Activated CD8-positive, alpha-beta T cell treated with anti-CD3 and anti-CD28 coated beads for 36 hours (primary cell): ENCODE measurements around the gene FOXQ1. TPM values are rescaled to one million over a fixed set of nuclear protein-coding genes. Genes with fewer than 3 reads are reported as not detected.

ENCODE experiments used
- ATAC-seq: fragments of 200-7000 bp; cut with Tn5 transposase; one replicate; pipeline ENCODE4 v1.10.0; 2021; ENCODE audit warnings: mild to moderate bottlenecking, moderate library complexity
- CTCF ChIA-PET: fragments of 350-600 bp; sonication (Branson Sonifier 250); formaldehyde crosslinking; loops from one replicate; lab custom pipeline; 2021; ENCODE audit warnings: antibody characterized with exemption; lab: Charles Lee
- POLR2A ChIA-PET: fragments of 350-600 bp; sonication (Branson Sonifier 250); formaldehyde crosslinking; loops from one replicate; lab custom pipeline; 2021; ENCODE audit warnings: antibody characterized with exemption; lab: Charles Lee
- DNase-seq: peaks from one replicate; pipeline ENCODE4 v3.0.0-alpha.2; 2020
- H3K27ac Mint-ChIP-seq: one replicate; pipeline ENCODE4 v1.8.0; 2021; ENCODE audit warnings: mild to moderate bottlenecking, mixed read lengths
- H3K27me3 Mint-ChIP-seq: one replicate; pipeline ENCODE4 v1.8.0; 2021; ENCODE audit warnings: mixed read lengths
- H3K36me3 Mint-ChIP-seq: one replicate; pipeline ENCODE4 v1.8.0; 2021; ENCODE audit warnings: low read depth, mixed read lengths
- H3K4me1 Mint-ChIP-seq: one replicate; pipeline ENCODE4 v1.8.0; 2021; ENCODE audit warnings: low read depth, mixed read lengths
- H3K4me3 Mint-ChIP-seq: one replicate; pipeline ENCODE4 v1.8.0; 2021; ENCODE audit warnings: mild to moderate bottlenecking, moderate library complexity, mixed read lengths
- H3K9me3 Mint-ChIP-seq: one replicate; pipeline ENCODE4 v1.8.0; 2021; ENCODE audit warnings: mixed read lengths
- CTCF ChIP-seq: fragments of 200-600 bp; IDR thresholded peaks from one replicate; pipeline ENCODE4 v1.8.0; 2022; ENCODE audit warnings: antibody characterized with exemption, mild to moderate bottlenecking
- intact Hi-C: fragments of 100-400 bp; cut with micrococcal nuclease; formaldehyde crosslinking; loops from one replicate; pipeline ENCODE4 v1.10.0; 2022
- total RNA-seq, 2 experiments: library from RNA; stranded (reverse); gene quantifications; one replicate each; pipeline ENCODE4 v1.2.3, GENCODE V29; 2021

FOXQ1 gene
- total RNA-seq, 2 experiments from 2014 or later = not detected

DNA sequence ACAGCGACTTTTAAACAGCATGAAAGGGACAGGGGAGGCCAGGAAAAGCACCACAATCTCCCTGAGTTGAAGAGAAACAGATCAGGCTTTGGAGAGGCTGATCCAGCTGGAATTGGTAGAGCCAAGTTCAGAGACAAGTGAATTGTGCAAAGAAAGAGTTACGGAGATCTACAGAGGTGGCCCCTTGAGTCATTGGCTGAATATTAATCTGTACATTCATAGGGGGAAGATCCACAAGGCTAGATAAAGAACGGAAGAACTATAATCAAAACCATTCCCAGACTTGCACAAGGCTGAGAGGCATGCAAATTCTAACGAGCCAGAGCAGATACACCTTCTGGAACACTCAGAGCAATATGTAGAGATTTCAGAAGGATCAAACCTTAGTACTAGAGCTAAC is 14.2 kb upstream of the FOXQ1 start:
- CTCF ChIA-PET = interaction anchor here (1.4 kb wide), 1 partner anchor 99 kb away, joined by 4 read pairs; no protein-coding TSS in a partner anchor
- peaks cover 28% of the 10 kb centered on the region for H3K27me3 Mint-ChIP-seq

GRCh38 chr6:1298768-1299167 is 13.1 kb upstream of the FOXQ1 start:
- DNase-seq (no peak), ATAC-seq (no peak)
- H3K36me3 Mint-ChIP-seq = no peaks in the 10 kb centered on the region
- CTCF ChIA-PET = no interaction called here
- peaks cover 3% of the 10 kb centered on the region for H3K9me3 Mint-ChIP-seq
- peaks cover 32% of the 10 kb centered on the region for H3K27me3 Mint-ChIP-seq
- no peaks in the 10 kb centered on the region for H3K4me1 Mint-ChIP-seq
- no peak overlapping the region for H3K4me3 Mint-ChIP-seq
- TF ChIP-seq CTCF = no peak
- no peak overlapping the region for H3K27ac Mint-ChIP-seq
- intact Hi-C loops = no loop called here
- POLR2A ChIA-PET = no interaction called here

More for the DNA sequence above, 14.2 kb upstream of the FOXQ1 start:
- no peak overlapping the region for H3K4me3 Mint-ChIP-seq
- POLR2A ChIA-PET = no interaction called here
- H3K9me3 Mint-ChIP-seq = peaks cover 3% of the 10 kb centered on the region
- DNase-seq (no peak), ATAC-seq (no peak)
- no peak for TF ChIP-seq CTCF
- no peaks in the 10 kb centered on the region for H3K36me3 Mint-ChIP-seq
- no peak overlapping the region for H3K27ac Mint-ChIP-seq
- H3K4me1 Mint-ChIP-seq = no peaks in the 10 kb centered on the region
- intact Hi-C loops = no loop called here

DNA sequence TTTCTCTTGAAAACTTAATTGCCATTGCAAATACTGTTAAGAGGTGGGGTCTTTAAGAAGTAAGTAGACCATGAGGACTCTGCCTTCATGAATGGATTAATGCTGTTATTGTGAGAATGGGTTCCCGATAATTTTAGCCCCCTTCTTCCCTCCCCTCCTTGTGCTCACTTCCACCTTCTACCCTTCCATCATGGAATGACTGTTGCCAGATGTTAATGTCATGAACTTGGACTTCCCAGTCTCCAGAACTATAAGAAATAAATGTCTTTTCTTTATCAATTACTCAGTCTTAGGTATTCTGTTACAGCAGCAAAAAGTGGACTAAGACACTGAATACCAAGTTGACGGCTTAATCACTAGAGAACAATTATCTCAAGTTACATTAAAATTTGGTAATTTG is 5.8 kb upstream of the FOXQ1 start:
- ChIA-PET CTCF (no interaction called here), POLR2A (no interaction called here)
- ATAC-seq = no peak
- Mint-ChIP-seq H3K4me3 (no peak overlapping the region), H3K9me3 (peaks cover 4% of the 10 kb centered on the region), H3K4me1 (no peaks in the 10 kb centered on the region), H3K36me3 (no peaks in the 10 kb centered on the region), H3K27me3 (peaks cover 48% of the 10 kb centered on the region), H3K27ac (no peak overlapping the region)
- intact Hi-C loops = no loop called here
- TF ChIP-seq CTCF = no peak
- DNase-seq = no peak

DNA sequence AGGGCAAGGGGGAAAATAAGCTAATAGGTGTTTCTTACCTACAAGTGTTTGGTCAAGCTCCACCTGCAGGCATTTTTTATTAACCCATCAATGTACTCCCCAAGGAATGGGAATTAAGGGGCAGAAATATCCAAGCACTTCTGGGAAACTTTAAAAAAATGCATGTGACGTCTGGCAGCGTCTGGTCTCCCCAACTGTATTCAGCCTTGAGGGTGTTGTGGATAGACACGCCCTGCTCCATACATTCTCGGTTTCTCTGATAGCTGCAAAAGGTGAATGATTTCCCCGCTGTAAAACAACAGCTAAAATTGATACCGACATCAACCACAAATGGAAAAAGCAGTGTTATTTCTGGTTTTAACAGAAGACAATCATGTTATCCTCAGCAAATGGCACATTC is 2.5 kb upstream of the FOXQ1 start:
- ChIA-PET POLR2A (no interaction called here), CTCF (interaction anchor here (2.5 kb wide), 1 partner anchor 72 kb away, joined by 8 read pairs; no protein-coding TSS in a partner anchor)
- Mint-ChIP-seq H3K27ac (no peak overlapping the region), H3K36me3 (no peaks in the 10 kb centered on the region), H3K27me3 (peaks cover 53% of the 10 kb centered on the region), H3K4me1 (peaks cover 10% of the 10 kb centered on the region), H3K9me3 (no peaks in the 10 kb centered on the region), H3K4me3 (no peak overlapping the region)
- no peak for TF ChIP-seq CTCF
- ATAC-seq = no peak
- no peak for DNase-seq
- intact Hi-C loops = no loop called here

DNA sequence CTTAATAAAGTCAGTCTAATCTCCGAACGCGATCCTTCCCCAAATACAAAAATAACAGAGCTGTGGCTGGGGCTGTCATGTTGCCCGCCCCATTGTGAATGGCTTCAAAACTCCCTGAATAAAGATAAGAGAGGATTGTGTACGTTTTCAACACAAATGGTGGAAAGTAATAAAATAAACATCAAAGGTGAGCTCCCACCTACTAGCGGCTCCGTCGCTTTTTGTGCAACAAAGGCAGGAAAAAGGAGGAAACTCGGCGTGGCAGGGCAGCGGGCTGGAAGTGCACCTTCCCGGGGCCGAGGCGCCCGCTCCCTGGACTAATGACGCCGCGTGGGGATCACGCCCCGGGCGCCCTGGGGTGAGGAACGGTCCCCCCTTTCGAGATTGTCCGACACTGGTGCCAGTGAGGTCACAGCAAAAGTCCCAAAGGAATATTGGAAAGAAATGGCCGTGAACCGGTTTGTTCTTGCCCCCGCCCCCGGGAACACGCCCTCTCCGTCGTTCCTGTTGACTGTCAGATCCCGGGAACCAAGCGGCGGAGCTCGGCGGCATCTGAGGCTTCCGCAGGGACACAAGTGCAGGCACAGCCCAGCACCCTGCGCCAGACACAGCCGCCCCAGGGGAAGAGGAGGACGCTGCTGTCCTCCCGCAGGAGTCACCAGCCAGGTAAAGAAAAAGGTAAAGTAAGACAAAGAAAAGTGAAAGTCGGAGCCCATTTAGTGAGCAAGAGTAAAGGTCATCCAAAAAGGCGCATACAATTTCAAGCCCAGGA is 1.1 kb upstream of the FOXQ1 start:
- Mint-ChIP-seq H3K9me3 (no peaks in the 10 kb centered on the region), H3K4me3 (peak overlapping the region; percentile 9), H3K36me3 (no peaks in the 10 kb centered on the region), H3K27me3 (peaks cover 66% of the 10 kb centered on the region), H3K27ac (no peak overlapping the region), H3K4me1 (peaks cover 10% of the 10 kb centered on the region)
- ChIA-PET POLR2A (no interaction called here), CTCF (interaction anchor here (2.5 kb wide), 1 partner anchor 70 kb away, joined by 8 read pairs; no protein-coding TSS in a partner anchor)
- no peak for TF ChIP-seq CTCF
- no peak for ATAC-seq
- intact Hi-C loops = loop anchor here (5.0 kb wide), 1 partner anchor 66 kb away; no protein-coding TSS in a partner anchor
- no peak for DNase-seq
